ENCODE results near the gene PLEKHS1.

Gene PLEKHS1

DNA sequence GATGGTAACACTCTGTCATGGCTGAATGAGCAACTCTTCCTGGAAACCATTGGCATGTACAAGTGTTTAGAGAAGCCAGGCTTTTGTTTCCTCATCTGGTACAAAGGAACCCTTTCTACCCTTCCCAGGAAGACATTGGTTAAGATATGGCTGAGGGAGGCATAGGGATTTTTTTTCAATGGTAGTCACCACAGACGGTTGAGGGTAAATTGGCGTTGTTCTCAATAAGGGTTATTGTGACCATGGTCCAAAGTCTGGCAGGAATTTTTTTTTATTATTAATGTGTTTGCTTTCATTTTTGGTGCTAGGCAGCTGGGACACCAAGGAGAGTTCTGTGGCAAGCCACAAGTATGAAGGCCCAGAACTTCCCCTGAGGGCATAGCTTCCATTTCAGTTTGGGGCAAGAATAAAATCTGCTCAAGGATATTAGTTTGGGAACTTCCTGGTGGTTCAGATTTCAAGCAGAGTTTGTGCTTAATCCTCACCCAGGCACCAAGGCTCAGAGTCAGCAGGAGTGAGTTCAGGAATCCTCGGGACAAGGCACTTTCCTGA is at the start of gene PLEKHS1:
PLEKHS1 (plus strand) TSS at position 502 of the 552 bp plus-strand sequence. CDS start 3,596 bp downstream, outside the sequence.
- no peak for TF ChIP-seq ZNF274 (IDR thresholded peaks at IDR 0.05; ENCODE audit: low read depth, low read length)
- no peak within 1 kb of the TSS for H3K4me3 ChIP-seq (ENCODE audit: low read length)

DNA sequence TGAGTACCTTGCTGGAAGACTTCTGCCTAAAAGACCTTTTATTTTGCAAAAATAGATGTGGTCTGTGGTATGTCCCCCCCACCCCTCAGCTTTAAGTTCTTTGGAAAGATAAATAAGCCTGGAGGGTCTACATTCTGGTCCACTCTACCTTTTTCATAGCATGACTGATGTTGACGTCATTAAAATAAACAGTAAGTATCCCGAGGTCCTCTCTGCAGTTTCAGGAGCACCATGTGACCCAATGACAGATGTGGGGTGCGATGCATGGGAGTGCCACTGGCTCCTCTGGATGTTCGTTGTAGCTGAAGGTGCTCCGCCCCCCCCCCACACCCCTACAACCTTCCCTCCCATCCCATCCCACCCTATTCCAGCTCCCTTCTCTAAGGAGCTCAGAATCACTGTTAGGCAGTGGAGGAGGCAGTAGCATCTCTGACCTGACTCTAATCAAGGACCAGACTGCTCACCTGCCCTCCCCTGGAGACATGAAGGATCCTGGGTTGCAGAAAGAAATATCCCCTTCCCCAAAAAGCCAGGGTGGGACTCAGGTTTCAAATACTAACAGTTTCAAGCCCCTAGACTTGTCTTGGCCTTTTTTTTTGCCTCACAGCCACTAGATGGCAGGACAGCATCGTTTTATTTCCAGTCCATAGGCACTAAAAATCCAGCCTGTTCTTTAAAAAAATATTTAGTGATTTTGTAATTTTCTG is 46.7 kb upstream of the PLEKHS1 start:
- TF ChIP-seq ZNF274 (IDR thresholded peaks at IDR 0.05; ENCODE audit: low read depth, low read length), result no peak
- no peak overlapping the region for H3K4me3 ChIP-seq (ENCODE audit: low read length)

DNA sequence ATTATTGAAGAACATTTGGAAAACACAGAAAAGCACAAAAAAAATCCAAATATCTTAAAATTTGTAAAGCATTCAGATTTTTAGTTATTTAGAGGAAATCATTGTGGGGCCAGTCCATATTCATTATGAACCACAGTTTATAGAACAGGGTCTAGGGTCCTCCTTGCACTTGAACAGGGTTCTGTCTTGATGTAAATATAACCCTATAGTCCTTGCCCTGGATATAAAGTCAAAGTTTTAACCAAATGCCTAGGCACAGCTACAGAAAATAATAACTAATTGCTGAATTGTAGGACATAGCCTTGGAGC is 46.2 kb upstream of the PLEKHS1 start:
- TF ChIP-seq ZNF274 (IDR thresholded peaks at IDR 0.05; ENCODE audit: low read depth, low read length), result no peak
- H3K4me3 ChIP-seq (ENCODE audit: low read length), result no peak overlapping the region

DNA sequence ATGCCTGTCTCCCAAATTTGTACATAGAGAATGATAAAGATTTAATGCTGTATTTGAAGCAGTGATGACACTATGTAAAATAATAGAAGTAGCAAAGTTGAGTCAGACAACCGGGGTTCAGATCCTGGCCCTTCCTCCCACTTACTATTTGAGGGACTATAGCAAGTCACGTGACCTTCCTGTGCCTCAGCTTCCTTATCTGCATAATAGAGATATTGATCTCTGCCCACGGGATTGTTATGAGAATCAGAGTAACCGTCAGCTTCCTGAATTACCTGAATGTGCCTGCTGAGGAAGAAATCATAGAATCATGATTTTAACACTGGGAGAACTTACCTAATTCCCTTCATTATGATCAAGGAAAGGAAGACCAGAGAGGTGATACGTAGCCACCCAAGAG is 44.9 kb upstream of the PLEKHS1 start:
- TF ChIP-seq ZNF274 (IDR thresholded peaks at IDR 0.05; ENCODE audit: low read depth, low read length), result no peak
- no peak overlapping the region for H3K4me3 ChIP-seq (ENCODE audit: low read length)

DNA sequence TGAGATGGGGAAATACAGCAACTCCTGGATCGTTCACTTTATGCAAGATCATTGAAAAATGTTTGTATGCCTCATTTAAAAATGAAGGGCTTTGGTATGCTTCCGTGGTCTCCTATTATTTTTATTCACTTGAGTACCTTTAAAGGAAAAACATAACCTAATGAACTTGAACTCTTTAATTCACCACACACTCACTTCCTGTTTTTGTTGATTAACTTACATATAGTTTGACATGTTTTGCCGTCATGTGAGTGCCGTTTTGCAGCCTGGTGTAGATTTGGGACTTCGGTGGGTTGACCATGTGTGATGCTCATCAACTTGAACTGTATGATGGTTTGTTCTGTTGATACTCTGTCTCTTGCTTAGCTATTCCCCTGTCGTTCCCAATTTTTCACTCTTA is 42.8 kb upstream of the PLEKHS1 start:
- no peak overlapping the region for H3K4me3 ChIP-seq (ENCODE audit: low read length)
- TF ChIP-seq ZNF274 (IDR thresholded peaks at IDR 0.05; ENCODE audit: low read depth, low read length), result no peak

DNA sequence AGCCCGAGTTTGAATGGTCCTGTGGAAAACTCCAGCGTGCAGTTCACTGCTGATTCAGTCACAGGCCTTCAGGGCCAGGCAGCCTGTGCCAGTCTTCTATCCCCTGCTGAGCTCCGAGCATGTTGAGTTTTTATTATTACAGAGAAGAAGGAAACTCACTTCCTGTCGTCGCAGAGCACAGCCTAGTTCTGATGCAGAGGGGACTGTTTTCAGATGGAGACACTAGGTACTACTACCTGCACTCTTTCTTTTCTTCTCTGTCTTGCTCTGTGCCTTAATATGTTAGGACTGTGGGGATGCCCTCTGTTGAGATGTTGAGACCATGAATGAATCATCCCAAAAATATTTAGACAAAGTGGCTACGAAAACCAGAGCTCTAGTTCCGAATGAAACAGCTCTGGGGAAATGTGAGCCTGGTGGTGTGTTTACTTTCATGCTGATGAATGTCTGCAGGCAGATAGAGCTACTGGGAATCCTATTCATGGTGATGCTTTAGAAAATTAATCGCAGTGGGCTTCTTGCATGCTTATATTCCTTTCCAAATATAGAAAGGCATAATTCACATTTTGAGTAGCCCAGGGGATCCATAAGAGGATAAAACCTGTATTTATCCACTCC is 42.2 kb upstream of the PLEKHS1 start:
- no peak for TF ChIP-seq ZNF274 (IDR thresholded peaks at IDR 0.05; ENCODE audit: low read depth, low read length)
- no peak overlapping the region for H3K4me3 ChIP-seq (ENCODE audit: low read length)

DNA sequence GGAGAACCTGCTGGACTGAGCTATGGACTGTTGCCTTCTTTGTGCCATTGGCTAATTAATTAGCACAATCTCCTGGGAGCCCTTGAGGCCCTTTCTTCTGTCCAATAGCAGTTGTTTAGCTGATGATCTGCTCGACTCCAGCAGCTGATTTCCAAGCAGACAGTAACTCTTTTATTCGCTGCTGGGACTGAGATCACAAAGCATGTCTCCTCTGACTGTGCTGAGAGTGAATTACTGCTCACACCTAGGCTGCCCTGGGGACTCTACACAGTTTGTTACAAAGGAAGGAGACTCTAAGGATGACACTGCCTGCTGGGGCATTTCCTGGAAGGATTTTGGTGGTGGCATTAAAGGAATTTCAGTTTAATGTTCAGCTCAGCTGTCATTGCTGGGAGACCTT is 40.3 kb upstream of the PLEKHS1 start:
- TF ChIP-seq ZNF274 (IDR thresholded peaks at IDR 0.05; ENCODE audit: low read depth, low read length), result no peak
- no peak overlapping the region for H3K4me3 ChIP-seq (ENCODE audit: low read length)

DNA sequence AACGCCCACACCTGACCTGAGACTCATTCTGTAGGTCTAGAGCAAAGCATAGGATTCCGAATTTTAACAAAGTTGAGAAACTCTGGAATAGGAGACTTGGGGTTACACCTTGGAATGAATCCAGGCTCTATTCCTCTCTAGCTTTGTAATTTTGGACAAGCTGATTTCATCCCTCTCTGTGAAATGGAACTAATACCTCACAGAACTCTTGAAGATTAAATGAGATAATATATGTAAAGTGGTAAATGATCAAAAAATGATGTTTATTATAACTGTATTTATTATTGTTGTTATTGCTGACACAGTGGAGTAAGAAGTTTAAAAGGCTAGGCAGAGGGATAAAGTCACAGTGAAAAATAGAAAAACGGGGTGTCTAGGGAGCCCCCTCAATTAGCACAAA is 39.5 kb upstream of the PLEKHS1 start:
- H3K4me3 ChIP-seq (ENCODE audit: low read length), result no peak overlapping the region
- no peak for TF ChIP-seq ZNF274 (IDR thresholded peaks at IDR 0.05; ENCODE audit: low read depth, low read length)

DNA sequence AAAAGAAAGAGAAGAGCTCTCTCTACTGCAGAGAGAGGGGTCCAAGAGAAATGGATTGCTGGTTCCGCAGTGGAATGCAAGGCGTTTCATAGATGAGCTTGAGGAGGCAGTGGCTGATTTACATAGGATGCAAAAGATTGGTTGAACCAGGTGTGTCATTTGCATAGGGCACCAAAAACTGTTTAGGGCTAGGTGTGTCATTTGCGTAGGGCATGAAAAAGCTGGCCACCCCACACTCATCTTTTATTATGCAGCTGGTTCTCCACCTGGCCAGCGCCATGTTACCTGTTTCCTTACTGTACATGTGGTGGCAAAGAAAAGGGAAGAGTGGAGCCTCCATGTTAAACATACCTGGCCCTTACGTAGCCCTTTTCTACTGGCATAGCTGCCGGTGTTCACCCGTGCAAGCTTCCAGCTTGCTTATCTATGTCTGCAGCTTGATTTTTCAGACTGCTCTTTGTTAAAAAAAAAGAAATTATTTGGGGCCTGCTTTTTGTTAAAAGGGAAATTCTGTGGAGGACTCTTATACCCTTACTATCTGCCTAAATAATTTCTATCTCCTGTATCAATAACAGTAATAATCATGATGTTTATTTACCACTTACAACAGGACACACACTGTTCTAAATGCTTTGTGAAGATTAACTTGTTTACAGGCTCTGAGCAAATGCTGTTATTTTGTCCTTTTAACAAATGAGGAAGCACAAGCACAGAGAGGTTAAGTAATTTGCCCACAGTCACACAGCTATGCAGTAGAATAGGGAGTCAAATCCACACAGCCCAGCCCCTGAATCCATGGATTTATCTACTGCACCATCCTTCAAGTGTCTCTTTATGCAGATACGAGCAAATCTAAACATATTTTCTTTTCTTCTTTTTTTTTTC is 38.5 kb upstream of the PLEKHS1 start:
- no peak overlapping the region for H3K4me3 ChIP-seq (ENCODE audit: low read length)
- no peak for TF ChIP-seq ZNF274 (IDR thresholded peaks at IDR 0.05; ENCODE audit: low read depth, low read length)

DNA sequence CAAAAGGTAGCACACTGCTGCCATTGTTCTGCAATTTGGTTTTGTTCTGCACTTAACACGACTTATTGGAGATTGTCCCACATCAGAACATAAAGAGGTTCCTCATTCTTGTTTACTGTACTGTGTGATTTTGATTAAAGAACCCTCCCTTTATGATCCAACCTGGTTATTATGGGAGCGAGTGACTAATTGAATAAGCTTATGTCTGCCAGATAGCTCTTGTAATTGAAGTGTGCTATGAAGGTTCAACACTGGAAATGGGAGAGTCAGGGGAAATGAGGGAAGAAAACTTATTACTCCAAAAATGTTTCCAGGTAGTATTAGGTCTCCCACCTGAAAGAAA is 37.9 kb upstream of the PLEKHS1 start:
- H3K4me3 ChIP-seq (ENCODE audit: low read length), result no peak overlapping the region
- TF ChIP-seq ZNF274 (IDR thresholded peaks at IDR 0.05; ENCODE audit: low read depth, low read length), result no peak

DNA sequence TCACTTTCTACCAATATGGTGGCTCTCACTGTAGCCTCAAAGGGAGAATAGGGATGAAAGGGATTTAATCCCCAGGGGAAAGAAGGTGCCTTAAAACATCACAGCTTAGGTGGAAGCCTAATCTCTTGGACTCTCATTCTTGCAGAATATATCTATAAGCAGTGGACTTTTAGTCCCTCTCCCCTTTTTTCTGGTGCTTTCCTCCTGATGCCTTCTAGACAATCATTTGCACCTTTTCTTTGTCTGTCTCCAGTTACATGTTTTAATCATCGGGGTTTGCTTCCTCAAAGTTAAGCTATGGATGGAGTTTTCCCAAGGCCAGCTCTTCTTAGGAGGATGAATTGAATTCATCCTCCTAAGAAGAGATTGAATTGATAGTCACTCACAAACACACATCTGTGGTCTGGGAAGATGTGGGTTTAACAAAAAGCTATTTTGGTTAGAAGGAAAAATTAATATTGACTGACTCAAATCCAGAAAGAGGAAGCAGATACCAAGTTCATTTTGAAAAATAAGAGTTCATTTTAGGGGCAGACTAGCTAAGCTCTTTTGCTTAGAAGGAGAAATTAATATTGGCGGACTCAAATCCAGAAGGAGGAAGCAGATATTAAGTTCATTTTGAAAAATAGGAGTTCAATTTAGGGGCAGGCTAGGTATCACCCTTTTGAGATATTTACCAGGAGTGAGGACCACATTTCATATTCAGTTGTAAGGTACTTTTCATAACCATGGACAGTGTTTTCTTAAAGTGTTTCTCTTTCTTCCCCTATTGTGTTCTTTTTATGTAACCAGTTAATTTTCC is 35.2 kb upstream of the PLEKHS1 start:
- no peak for TF ChIP-seq ZNF274 (IDR thresholded peaks at IDR 0.05; ENCODE audit: low read depth, low read length)
- H3K4me3 ChIP-seq (ENCODE audit: low read length), result no peak overlapping the region

DNA sequence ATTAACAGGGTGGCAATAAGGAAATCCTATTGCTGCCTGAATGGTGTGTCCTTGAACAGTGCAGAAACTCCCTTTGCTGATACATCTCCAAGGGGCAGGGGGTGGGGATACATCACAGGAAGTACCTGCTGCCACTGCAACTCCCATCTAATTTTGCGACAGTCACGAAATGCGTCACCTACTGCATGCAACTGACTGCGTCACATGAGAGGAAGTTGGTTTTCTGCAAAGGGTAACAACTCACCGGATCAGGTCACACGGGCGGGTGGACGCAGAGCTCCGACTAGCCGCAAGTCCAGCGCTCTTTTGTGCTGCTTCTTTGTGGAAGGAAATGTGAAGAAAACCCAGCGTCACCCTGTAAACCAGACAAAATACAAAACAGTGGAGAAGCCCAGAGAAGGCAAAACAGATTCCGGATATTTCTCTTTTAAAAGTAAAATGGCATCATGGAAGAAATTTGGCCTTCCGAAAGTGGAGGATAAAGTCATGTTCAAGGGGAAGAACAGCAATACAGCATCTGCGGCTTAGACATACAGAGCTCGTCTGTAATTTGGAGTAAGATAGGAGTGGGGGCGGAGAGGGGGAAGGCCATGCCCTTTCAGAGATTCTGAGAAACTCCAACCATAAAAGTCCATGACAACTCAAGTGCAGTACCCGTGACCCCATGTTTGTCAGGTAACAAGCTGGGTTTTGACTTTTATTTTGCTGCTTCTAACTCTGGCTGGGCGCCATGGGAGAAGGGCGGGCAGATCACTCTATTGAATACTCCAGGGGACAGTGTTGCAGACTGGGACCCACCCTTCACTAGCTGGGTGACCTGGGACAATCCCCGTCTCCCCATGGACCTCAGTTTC is 32.3 kb upstream of the PLEKHS1 start:
- H3K4me3 ChIP-seq (ENCODE audit: low read length), result no peak overlapping the region
- TF ChIP-seq ZNF274 (IDR thresholded peaks at IDR 0.05; ENCODE audit: low read depth, low read length), result no peak

DNA sequence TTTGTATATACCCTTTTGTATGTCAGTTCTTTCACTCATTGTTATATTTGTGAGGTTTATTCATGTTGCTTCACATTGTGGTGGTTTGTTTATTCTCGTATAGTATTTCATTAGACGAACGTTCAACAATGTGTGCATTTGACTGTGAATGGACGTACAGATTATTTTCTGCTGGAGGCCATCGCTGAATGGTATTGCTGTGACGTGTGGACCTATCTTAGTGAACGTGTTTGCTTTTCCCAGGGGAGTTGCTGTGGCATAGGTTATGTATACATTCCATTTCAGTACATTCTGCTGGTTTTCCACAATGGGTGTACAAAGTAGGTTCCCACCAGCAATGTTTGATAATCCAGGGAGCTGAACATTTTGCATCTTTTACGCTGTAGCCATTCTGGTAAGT is 31.1 kb upstream of the PLEKHS1 start:
- no peak overlapping the region for H3K4me3 ChIP-seq (ENCODE audit: low read length)
- no peak for TF ChIP-seq ZNF274 (IDR thresholded peaks at IDR 0.05; ENCODE audit: low read depth, low read length)
